Germinal center (tissue), 1 donor: ENCODE results near the gene GAL3ST1.
A peak's percentile ranks its signal among the peaks of the same experiment; 100 is the strongest.
"Not testable (repeated sequence)": the region's sequence is repeated elsewhere in the genome, so short reads cannot be mapped to it uniquely, and the experiment has no call there.

Source experiments
- DNase-seq: peaks from one replicate; pipeline ENCODE4 v3.0.0; 2012; ENCODE audit warnings: mixed read lengths, low spot score

GAL3ST1 gene

GRCh38 chr22:30596199-30596598, 21.7 kb upstream of the GAL3ST1 start:
- DNase-seq = no peak

GRCh38 chr22:30592360-30592713, 17.9 kb upstream of the GAL3ST1 start:
- not testable (repeated sequence) for DNase-seq

- DNase-seq = peak; percentile 96
Measured at GRCh38 chr22:30591588-30592359, 17.3 kb upstream of the GAL3ST1 start, which contains the start of gene PES1. Gene PES1 (minus strand): TSS chr22:30591910. CDS start chr22:30591833, 77 bp downstream.

GRCh38 chr22:30591191-30591587, 16.7 kb upstream of the GAL3ST1 start:
- no peak for DNase-seq

GRCh38 chr22:30586414-30586813, 11.9 kb upstream of the GAL3ST1 start:
- DNase-seq = no peak

- DNase-seq = no peak
Measured at GRCh38 chr22:30584441-30584840, 10.0 kb upstream of the GAL3ST1 start.

- DNase-seq = no peak
Measured at GRCh38 chr22:30582788-30583545, 8.5 kb upstream of the GAL3ST1 start.

GRCh38 chr22:30582051-30582450, 7.6 kb upstream of the GAL3ST1 start:
- DNase-seq = no peak

GRCh38 chr22:30580896-30581295, 6.4 kb upstream of the GAL3ST1 start:
- DNase-seq = no peak

- DNase-seq = no peak
Measured at GRCh38 chr22:30578481-30578880, 4.0 kb upstream of the GAL3ST1 start.

GRCh38 chr22:30575859-30576258, 1.4 kb upstream of the GAL3ST1 start:
- no peak for DNase-seq

- no peak for DNase-seq
Measured at GRCh38 chr22:30574997-30575671, 669 bp upstream of the GAL3ST1 start.

GRCh38 chr22:30573594-30574094, 821 bp downstream of the GAL3ST1 start:
- DNase-seq = no peak

GRCh38 chr22:30572840-30573593, 1.4 kb downstream of the GAL3ST1 start:
- no peak for DNase-seq

- no peak for DNase-seq
Measured at GRCh38 chr22:30572210-30572609, 2.3 kb downstream of the GAL3ST1 start.

GRCh38 chr22:30569674-30570202, 4.7 kb downstream of the GAL3ST1 start:
- no peak for DNase-seq

GRCh38 chr22:30568137-30568805, 6.2 kb downstream of the GAL3ST1 start:
- DNase-seq = no peak

- not testable (repeated sequence) for DNase-seq
Measured at GRCh38 chr22:30567277-30567676, 7.2 kb downstream of the GAL3ST1 start.

- no peak for DNase-seq
Measured at GRCh38 chr22:30566125-30566524, 8.3 kb downstream of the GAL3ST1 start.

- DNase-seq = no peak
Measured at GRCh38 chr22:30565341-30565740, 9.1 kb downstream of the GAL3ST1 start.

GRCh38 chr22:30564761-30565119, 9.7 kb downstream of the GAL3ST1 start:
- no peak for DNase-seq
